ENCODE measurements around the gene ATF7IP.

GRCh38 chr12:14452865-14453264 lies 87.4 kb downstream of the ATF7IP start:
- TF ChIP-seq CTCF (IDR thresholded peaks at IDR 0.05), result no peak
- TF ChIP-seq EP300 (IDR thresholded peaks at IDR 0.05), result no peak
- no peak for TF ChIP-seq POLR2A (IDR thresholded peaks at IDR 0.05)
- no peak for TF ChIP-seq POLR2AphosphoS5 (IDR thresholded peaks at IDR 0.05)

Measured in upper lobe of left lung (tissue), 4 donors.